Adipocyte (in vitro differentiated cells): ENCODE measurements around the gene TOMM40.
"Not testable (repeated sequence)": the region's sequence is repeated elsewhere in the genome, so short reads cannot be mapped to it uniquely, and the experiment has no call there.

Experiments used
- DNase-seq: peaks from one replicate; pipeline ENCODE4 v3.0.0-alpha.2; 2015; ENCODE audit warnings: low read depth
- H3K27me3 ChIP-seq: replicated peaks from 2 replicates; pipeline ENCODE4 v1.7.0; 2013; ENCODE audit warnings: mild to moderate bottlenecking, low read length, moderate library complexity; ENCODE audit not compliant: control insufficient read depth, insufficient read depth
- H3K36me3 ChIP-seq: 2 replicates; pipeline ENCODE4 v1.7.0; 2013; ENCODE audit warnings: low read length, mild to moderate bottlenecking, moderate library complexity; ENCODE audit not compliant: control insufficient read depth, insufficient read depth, severe bottlenecking
- H3K4me1 ChIP-seq: 2 replicates; pipeline ENCODE4 v1.7.0; 2013; ENCODE audit warnings: mild to moderate bottlenecking, low read length, moderate library complexity; ENCODE audit not compliant: control insufficient read depth, insufficient read depth
- H3K4me3 ChIP-seq: 2 replicates; pipeline ENCODE4 v1.7.0; 2013; ENCODE audit warnings: mild to moderate bottlenecking, low read length, moderate library complexity
- H3K9ac ChIP-seq: 2 replicates; pipeline ENCODE4 v1.7.0; 2013; ENCODE audit warnings: mild to moderate bottlenecking, low read length, moderate library complexity
- H3K9me3 ChIP-seq: 2 replicates; pipeline ENCODE4 v1.7.0; 2013; ENCODE audit warnings: mild to moderate bottlenecking, low read length, moderate library complexity; ENCODE audit not compliant: control insufficient read depth

Gene TOMM40

GRCh38 chr19:44874317-44874716 is 16.7 kb upstream of the TOMM40 start:
- Histone ChIP-seq H3K4me1 (no peaks in the 10 kb centered on the region), H3K36me3 (peaks cover 64% of the 10 kb centered on the region), H3K9ac (no peak overlapping the region), H3K9me3 (no peaks in the 10 kb centered on the region), H3K27me3 (no peaks in the 10 kb centered on the region), H3K4me3 (no peak overlapping the region)
- no peak for DNase-seq

GRCh38 chr19:44875666-44876451 is 15.2 kb upstream of the TOMM40 start:
- Histone ChIP-seq H3K9ac (no peak overlapping the region), H3K27me3 (no peaks in the 10 kb centered on the region), H3K9me3 (no peaks in the 10 kb centered on the region), H3K4me1 (no peaks in the 10 kb centered on the region), H3K4me3 (no peak overlapping the region), H3K36me3 (peaks cover 64% of the 10 kb centered on the region)
- DNase-seq: no peak

GRCh38 chr19:44876930-44877535 is 14.0 kb upstream of the TOMM40 start:
- H3K9ac ChIP-seq: no peak overlapping the region
- no peak for DNase-seq
- no peaks in the 10 kb centered on the region for H3K4me1 ChIP-seq
- H3K4me3 ChIP-seq: no peak overlapping the region
- H3K27me3 ChIP-seq: no peaks in the 10 kb centered on the region
- H3K36me3 ChIP-seq: peaks cover 56% of the 10 kb centered on the region
- no peaks in the 10 kb centered on the region for H3K9me3 ChIP-seq

- peaks cover 46% of the 10 kb centered on the region for H3K36me3 ChIP-seq
- no peak overlapping the region for H3K4me3 ChIP-seq
- H3K9me3 ChIP-seq: no peaks in the 10 kb centered on the region
- H3K4me1 ChIP-seq: no peaks in the 10 kb centered on the region
- H3K27me3 ChIP-seq: no peaks in the 10 kb centered on the region
- no peak for DNase-seq
- no peak overlapping the region for H3K9ac ChIP-seq
Observed at GRCh38 chr19:44878120-44878865, 12.8 kb upstream of the TOMM40 start.

GRCh38 chr19:44879309-44880065 is 11.6 kb upstream of the TOMM40 start:
- Histone ChIP-seq H3K4me3 (no peak overlapping the region), H3K9ac (no peak overlapping the region), H3K4me1 (no peaks in the 10 kb centered on the region), H3K27me3 (no peaks in the 10 kb centered on the region), H3K36me3 (peaks cover 34% of the 10 kb centered on the region), H3K9me3 (no peaks in the 10 kb centered on the region)
- no peak for DNase-seq

- Histone ChIP-seq H3K9ac (no peak overlapping the region), H3K4me3 (no peak overlapping the region), H3K4me1 (no peaks in the 10 kb centered on the region), H3K36me3 (peaks cover 9% of the 10 kb centered on the region), H3K27me3 (no peaks in the 10 kb centered on the region), H3K9me3 (no peaks in the 10 kb centered on the region)
- DNase-seq: no peak
Observed at GRCh38 chr19:44882063-44882462, 9.0 kb upstream of the TOMM40 start.

GRCh38 chr19:44882619-44883397 is 8.2 kb upstream of the TOMM40 start:
- not testable (repeated sequence) for H3K4me1 ChIP-seq, H3K36me3 ChIP-seq, DNase-seq, H3K9ac ChIP-seq, H3K27me3 ChIP-seq, H3K9me3 ChIP-seq, H3K4me3 ChIP-seq

GRCh38 chr19:44883922-44884321 is 7.1 kb upstream of the TOMM40 start:
- Histone ChIP-seq H3K4me3 (no peak overlapping the region), H3K9me3 (no peaks in the 10 kb centered on the region), H3K4me1 (no peaks in the 10 kb centered on the region), H3K36me3 (peaks cover 6% of the 10 kb centered on the region), H3K27me3 (no peaks in the 10 kb centered on the region), H3K9ac (no peak overlapping the region)
- peak; percentile 36 for DNase-seq

GRCh38 chr19:44884566-44884965 is 6.5 kb upstream of the TOMM40 start:
- Histone ChIP-seq H3K9me3 (no peaks in the 10 kb centered on the region), H3K4me3 (no peak overlapping the region), H3K4me1 (peaks cover 1% of the 10 kb centered on the region), H3K27me3 (no peaks in the 10 kb centered on the region), H3K36me3 (peaks cover 6% of the 10 kb centered on the region), H3K9ac (no peak overlapping the region)
- DNase-seq: no peak

- no peak for DNase-seq
- Histone ChIP-seq H3K9ac (no peak overlapping the region), H3K4me1 (peaks cover 8% of the 10 kb centered on the region), H3K4me3 (no peak overlapping the region), H3K27me3 (no peaks in the 10 kb centered on the region), H3K9me3 (no peaks in the 10 kb centered on the region), H3K36me3 (peaks cover 6% of the 10 kb centered on the region)
Observed at GRCh38 chr19:44886141-44886540, 4.9 kb upstream of the TOMM40 start.
